KOPT-K1 (cell line): ENCODE measurements around the gene PACRG.
"Not testable (repeated sequence)": the region's sequence is repeated elsewhere in the genome, so short reads cannot be mapped to it uniquely, and the experiment has no call there.

Experiments used
- H3K27ac ChIP-seq: fragments of 200-600 bp; sonication (generic); 2 replicates; pipeline ENCODE4 v1.5.1; 2016; ENCODE audit warnings: antibody characterized with exemption, mild to moderate bottlenecking, low read depth, low read length; ENCODE audit not compliant: poor library complexity, severe bottlenecking
- H3K36me3 ChIP-seq: fragments of 200-600 bp; sonication (generic); 2 replicates; pipeline ENCODE4 v1.5.1; 2017; ENCODE audit warnings: antibody characterized with exemption, mild to moderate bottlenecking, low read length, moderate library complexity; ENCODE audit not compliant: insufficient read depth
- H3K9me3 ChIP-seq: fragments of 200-600 bp; sonication (generic); 2 replicates; pipeline ENCODE4 v1.5.1; 2017; ENCODE audit warnings: antibody characterized with exemption, low read length, mild to moderate bottlenecking; ENCODE audit not compliant: insufficient read depth, poor library complexity, severe bottlenecking

PACRG gene

DNA sequence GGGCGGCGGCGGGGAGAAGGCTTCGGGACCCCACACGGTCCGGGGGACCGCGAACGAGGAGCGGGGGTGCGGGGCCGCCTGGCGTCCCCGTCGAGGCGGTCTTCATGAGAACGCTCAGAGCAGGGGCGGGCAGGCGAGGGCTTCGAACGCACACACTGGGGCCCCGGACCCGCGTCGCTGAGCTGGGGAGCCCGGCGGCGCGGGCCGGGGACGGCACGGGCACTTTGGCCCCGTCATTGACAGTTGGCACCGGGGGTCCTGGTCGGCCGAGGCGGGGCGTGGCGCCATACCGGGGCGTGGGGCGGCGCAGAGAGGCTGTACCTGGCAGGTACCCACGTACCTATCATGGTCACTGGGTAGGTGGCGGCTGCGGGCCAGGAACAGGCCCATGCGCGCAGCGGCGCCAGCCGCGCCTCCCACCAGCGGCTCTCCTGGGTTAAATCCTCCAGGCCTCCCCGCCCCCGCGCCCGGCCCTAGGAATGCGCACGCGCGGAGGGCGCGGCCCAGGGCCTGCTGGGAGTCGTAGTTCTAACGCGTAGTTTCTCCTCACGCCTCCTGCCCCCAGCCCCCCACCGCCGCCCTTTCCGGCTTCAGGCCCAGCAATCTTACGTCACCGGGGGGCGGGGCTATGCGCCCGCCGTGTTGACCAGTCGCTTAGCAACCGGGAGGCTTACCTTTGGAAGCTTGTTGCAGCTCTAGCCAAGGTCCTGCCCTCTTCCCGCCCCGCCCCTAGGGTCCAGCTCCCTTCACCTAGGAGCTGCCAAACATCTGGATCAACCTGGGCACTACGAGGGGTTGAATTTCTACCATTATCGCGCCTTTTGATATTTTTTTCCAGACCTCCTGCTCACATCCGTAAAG lies at the start of gene PACRG, which contains the start of gene PRKN:
PACRG (plus strand) TSS at position 653 of the 861 bp plus-strand sequence.
PRKN (minus strand) TSS at position 445 of the 861 bp plus-strand sequence.
- Histone ChIP-seq H3K9me3 (no peaks in the 10 kb centered on the region), H3K36me3 (no peaks in the 10 kb centered on the region), H3K27ac (peak within 1 kb of the TSS; percentile 26)

DNA sequence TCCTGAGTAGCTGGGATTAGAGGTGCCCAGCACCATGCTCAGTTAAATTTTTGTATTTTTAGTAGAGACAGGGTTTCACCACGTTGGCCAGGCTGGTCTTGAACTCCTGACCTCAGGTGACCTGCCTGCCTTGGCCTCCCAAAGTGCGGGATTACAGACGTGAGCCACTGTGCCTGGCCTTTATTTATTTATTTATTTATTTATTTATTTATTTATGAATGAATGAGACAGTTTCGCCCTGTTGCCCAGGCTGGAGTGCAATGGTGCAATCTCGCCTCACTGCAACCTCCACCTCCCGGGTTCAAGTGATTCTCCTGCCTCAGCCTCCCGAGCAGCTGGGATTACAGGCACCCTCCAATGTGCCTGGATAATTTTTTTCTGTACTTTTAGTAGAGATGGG lies 48.9 kb upstream of the PACRG start:
- H3K9me3 ChIP-seq, H3K36me3 ChIP-seq, H3K27ac ChIP-seq: not testable (repeated sequence)

GRCh38 chr6:162679681-162680080 lies 48.1 kb upstream of the PACRG start:
- no peaks in the 10 kb centered on the region for H3K36me3 ChIP-seq
- H3K27ac ChIP-seq: no peak overlapping the region
- no peaks in the 10 kb centered on the region for H3K9me3 ChIP-seq

- Histone ChIP-seq H3K9me3 (no peaks in the 10 kb centered on the region), H3K36me3 (no peaks in the 10 kb centered on the region), H3K27ac (no peak overlapping the region)
Observed at GRCh38 chr6:162680367-162680766, 47.4 kb upstream of the PACRG start.

- H3K36me3 ChIP-seq: no peaks in the 10 kb centered on the region
- no peaks in the 10 kb centered on the region for H3K9me3 ChIP-seq
- no peak overlapping the region for H3K27ac ChIP-seq
Observed at GRCh38 chr6:162680871-162681270, 46.9 kb upstream of the PACRG start.

- Histone ChIP-seq H3K36me3 (no peaks in the 10 kb centered on the region), H3K9me3 (no peaks in the 10 kb centered on the region), H3K27ac (no peak overlapping the region)
Observed at GRCh38 chr6:162681447-162681846, 46.3 kb upstream of the PACRG start.

DNA sequence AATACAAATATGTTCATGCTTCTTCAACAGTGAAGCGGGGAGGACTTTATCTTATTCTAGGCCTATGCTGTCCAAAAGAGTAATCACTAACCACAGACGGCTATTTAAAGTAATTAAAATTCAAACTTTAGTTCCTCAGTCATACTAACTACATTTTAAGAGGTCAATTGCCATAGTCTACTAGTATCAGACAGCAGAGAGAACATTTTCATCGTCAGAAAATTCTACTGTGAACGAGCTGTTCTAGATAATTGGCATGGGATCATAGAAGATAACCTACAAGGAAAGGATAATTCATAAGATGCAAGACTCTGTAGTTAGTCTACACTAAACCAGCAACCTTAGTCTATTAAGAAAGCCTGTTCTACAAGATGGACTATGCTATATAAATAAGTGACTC lies 44.6 kb upstream of the PACRG start:
- H3K27ac ChIP-seq: no peak overlapping the region

DNA sequence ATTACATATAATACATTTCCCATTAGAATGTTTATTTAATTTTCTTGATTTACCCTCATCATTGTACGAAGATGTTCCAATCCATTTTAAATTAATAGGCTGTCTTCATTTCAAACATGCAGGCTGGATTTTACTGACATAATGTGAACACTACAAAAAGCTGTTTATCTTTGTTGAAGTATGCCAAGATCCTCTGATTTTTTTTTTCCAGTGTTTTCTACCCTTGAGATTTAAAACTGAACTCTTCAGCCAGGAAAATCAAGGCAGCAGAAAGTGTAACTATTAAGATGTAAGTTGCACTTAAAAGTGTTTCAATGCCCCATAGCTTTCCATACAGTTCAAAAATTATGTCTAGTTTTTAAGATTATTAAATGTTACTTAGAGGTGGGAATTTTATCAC lies 43.7 kb upstream of the PACRG start:
- H3K9me3 ChIP-seq: no peaks in the 10 kb centered on the region
- H3K27ac ChIP-seq: no peak overlapping the region
- H3K36me3 ChIP-seq: no peaks in the 10 kb centered on the region

More for the DNA sequence above, 44.6 kb upstream of the PACRG start:
- Histone ChIP-seq H3K36me3 (no peaks in the 10 kb centered on the region), H3K9me3 (no peaks in the 10 kb centered on the region)

GRCh38 chr6:162684961-162685360 lies 42.8 kb upstream of the PACRG start:
- H3K36me3 ChIP-seq: no peaks in the 10 kb centered on the region
- no peaks in the 10 kb centered on the region for H3K9me3 ChIP-seq
- H3K27ac ChIP-seq: no peak overlapping the region

GRCh38 chr6:162685586-162685985 lies 42.2 kb upstream of the PACRG start:
- Histone ChIP-seq H3K27ac (no peak overlapping the region), H3K9me3 (no peaks in the 10 kb centered on the region), H3K36me3 (no peaks in the 10 kb centered on the region)

- Histone ChIP-seq H3K36me3 (no peaks in the 10 kb centered on the region), H3K9me3 (no peaks in the 10 kb centered on the region), H3K27ac (no peak overlapping the region)
Observed at GRCh38 chr6:162688751-162689345, 38.9 kb upstream of the PACRG start.

GRCh38 chr6:162690158-162690557 lies 37.6 kb upstream of the PACRG start:
- no peaks in the 10 kb centered on the region for H3K9me3 ChIP-seq
- no peaks in the 10 kb centered on the region for H3K36me3 ChIP-seq
- H3K27ac ChIP-seq: no peak overlapping the region

DNA sequence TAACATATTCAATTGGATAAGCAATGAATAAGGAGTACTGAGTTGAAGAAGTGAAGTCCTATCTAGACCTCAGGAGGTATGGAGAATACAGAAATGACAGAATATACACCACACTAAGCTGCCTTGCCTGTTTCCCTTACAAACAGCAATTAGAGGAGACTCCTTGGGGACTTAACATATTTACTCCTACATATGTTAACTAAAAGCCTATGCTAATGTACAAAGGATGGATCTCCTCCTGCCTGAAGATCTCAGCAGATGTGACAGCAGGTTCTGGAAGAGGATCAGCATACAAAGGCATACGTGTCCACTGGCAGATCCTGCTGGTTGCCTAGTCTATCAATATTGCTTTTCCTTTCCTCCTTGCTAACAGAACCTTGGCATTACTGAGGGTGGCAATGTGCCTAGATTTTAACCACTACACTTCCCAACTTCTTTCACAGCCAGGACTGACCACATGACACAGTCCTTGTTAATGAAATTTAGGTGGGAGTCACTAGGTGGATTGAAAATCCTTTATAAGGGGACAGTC lies 29.8 kb upstream of the PACRG start:
- Histone ChIP-seq H3K9me3 (no peaks in the 10 kb centered on the region), H3K36me3 (no peaks in the 10 kb centered on the region), H3K27ac (no peak overlapping the region)

DNA sequence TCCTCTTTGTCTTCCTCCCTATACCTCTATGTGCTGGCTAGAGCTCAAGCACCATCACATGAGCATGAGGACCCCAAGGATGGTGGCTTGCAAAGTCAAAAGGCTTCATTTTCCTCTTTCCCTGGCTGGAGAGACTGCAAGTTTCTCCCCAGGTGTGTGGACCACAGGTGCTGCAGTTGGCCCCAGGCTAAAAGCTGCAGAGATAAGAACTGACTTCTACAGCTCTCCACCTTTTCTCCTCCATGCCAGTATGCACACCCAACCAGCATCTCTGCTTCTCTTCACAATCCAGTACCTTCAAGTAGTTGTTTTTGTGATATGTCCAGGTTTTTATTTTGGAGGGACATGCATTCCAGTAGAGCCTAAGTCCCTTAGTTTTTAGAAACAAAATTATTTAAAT lies 29.3 kb upstream of the PACRG start:
- Histone ChIP-seq H3K27ac (no peak overlapping the region), H3K9me3 (no peaks in the 10 kb centered on the region), H3K36me3 (no peaks in the 10 kb centered on the region)

DNA sequence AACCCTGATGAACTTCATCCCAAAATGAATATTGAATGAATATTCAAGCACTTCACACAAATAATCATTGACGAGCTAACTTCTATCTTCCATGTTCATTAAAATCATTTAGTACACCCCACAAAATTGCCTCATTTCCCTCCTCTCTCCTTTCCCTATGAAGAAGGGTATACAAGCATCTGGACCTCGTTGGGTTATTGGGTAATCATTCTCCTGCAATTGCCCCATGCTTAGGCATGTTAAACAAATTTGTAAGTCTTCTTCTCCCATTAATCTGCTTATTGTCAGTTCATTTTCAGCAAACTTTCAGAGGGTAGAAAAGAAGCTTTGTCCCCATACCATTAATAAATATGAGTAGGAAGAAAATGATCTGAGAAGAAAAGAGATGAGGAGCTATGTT lies 27.8 kb upstream of the PACRG start:
- H3K9me3 ChIP-seq: no peaks in the 10 kb centered on the region
- H3K27ac ChIP-seq: no peak overlapping the region
- no peaks in the 10 kb centered on the region for H3K36me3 ChIP-seq
